GM12878 (cell line): ENCODE data around the gene AKR1A1. TPM values are rescaled to one million over a fixed set of nuclear protein-coding genes. Genes with fewer than 3 reads are reported as not detected.

Experiments used
- ATAC-seq: fragments of 200-7000 bp; cut with Tn5 transposase; 3 replicates; pipeline ENCODE4 v1.9.1; 2020; ENCODE audit warnings: mild to moderate bottlenecking, moderate library complexity
- BruUV-seq: library from RNA; stranded (reverse); fragments of 400-500 nt; replicated peaks from 2 replicates; lab custom pipeline; 2021; lab: Mats Ljungman, UMichigan
- CTCF ChIA-PET: fragments of 300-600 bp; sonication (Branson Sonifier 250); formaldehyde crosslinking; extraction: SDS; loops from one replicate; lab custom pipeline; 2021; ENCODE audit warnings: inconsistent platforms; lab: Yijun Ruan, JAX
- POLR2A ChIA-PET: fragments of 350-600 bp; formaldehyde crosslinking; extraction: SDS; loops from one replicate; lab custom pipeline; 2021; ENCODE audit warnings: inconsistent platforms; lab: Charles Lee
- RAD21 ChIA-PET: fragments of 300-600 bp; sonication (Branson Sonifier 250); formaldehyde crosslinking; loops from one replicate; lab custom pipeline; 2023; ENCODE audit warnings: antibody characterized with exemption; ENCODE audit not compliant: unreplicated experiment; lab: Charles Lee
- SMC1A ChIA-PET: fragments of 300-600 bp; sonication (Branson Sonifier 250); formaldehyde crosslinking; loops from one replicate; lab custom pipeline; 2023; ENCODE audit not compliant: unreplicated experiment, uncharacterized antibody; lab: Charles Lee
- DNase-seq: peaks from one replicate; pipeline ENCODE4 v3.0.0-alpha.2; 2011; ENCODE audit warnings: low read depth, low spot score
- FAIRE-seq: peaks from 3 replicates; lab custom pipeline; 2011; peaks lifted over from hg19 to GRCh38; lab: Jason Lieb, UNC
- H2AFZ ChIP-seq: 2 replicates; pipeline ENCODE4 v1.6.0; 2011; ENCODE audit warnings: low read depth, low read length, control low read depth; ENCODE audit not compliant: control insufficient read depth
- H3K27ac ChIP-seq: 2 replicates; pipeline ENCODE4 v1.5.1; 2011; ENCODE audit warnings: control low read depth; ENCODE audit not compliant: control insufficient read depth, insufficient read depth
- H3K27me3 ChIP-seq, 2 experiments: replicated peaks in 1 of 2; 2 replicates each; pipeline versions ENCODE4 v1.6.0 to v1.6.1; 2011; ENCODE audit warnings: low read length in 1 of 2; ENCODE audit not compliant: control insufficient read depth in 2 of 2, insufficient read depth in 2 of 2
- H3K36me3 ChIP-seq, 2 experiments: 2 replicates each; pipeline ENCODE4 v1.5.1; 2011; ENCODE audit warnings: low read length in 1 of 2; ENCODE audit not compliant: control insufficient read depth in 2 of 2, insufficient read depth in 2 of 2
- H3K4me1 ChIP-seq: 2 replicates; pipeline ENCODE4 v1.6.1; 2011; ENCODE audit warnings: mild to moderate bottlenecking, low read length, moderate library complexity, mixed read lengths; ENCODE audit not compliant: control insufficient read depth, insufficient read depth
- H3K4me2 ChIP-seq: 2 replicates; pipeline ENCODE4 v1.6.0; 2011; ENCODE audit warnings: control low read depth; ENCODE audit not compliant: control insufficient read depth, insufficient read depth
- H3K4me3 ChIP-seq: fragments of 200-600 bp; sonication (generic); 2 replicates; pipeline ENCODE4 v1.5.1; 2016
- H3K79me2 ChIP-seq: 2 replicates; pipeline ENCODE4 v1.6.0; 2011; ENCODE audit warnings: low read length; ENCODE audit not compliant: control insufficient read depth, insufficient read depth
- H3K9ac ChIP-seq: 2 replicates; pipeline ENCODE4 v1.8.0; 2011; ENCODE audit warnings: low read length, control low read depth, mixed read lengths; ENCODE audit not compliant: control insufficient read depth, insufficient read depth
- H3K9me3 ChIP-seq: replicated peaks from 3 replicates; pipeline ENCODE4 v1.5.1; 2011; ENCODE audit warnings: mild to moderate bottlenecking, low read length; ENCODE audit not compliant: control insufficient read depth, insufficient read depth
- H4K20me1 ChIP-seq: 2 replicates; pipeline ENCODE4 v1.6.0; 2011; ENCODE audit not compliant: control insufficient read depth, insufficient read depth
- CTCF ChIP-seq, 3 experiments: IDR thresholded peaks in 2 of 3; conservative IDR thresholded peaks in 1 of 3; 2 replicates each; pipeline ENCODE4 v1.5.1; 2011; ENCODE audit warnings: low read depth in 3 of 3, low read length in 3 of 3, mild to moderate bottlenecking in 3 of 3, control low read depth in 2 of 3, moderate library complexity in 2 of 3, inconsistent platforms in 1 of 3, mixed read lengths in 1 of 3; ENCODE audit not compliant: control insufficient read depth in 2 of 3, insufficient read depth in 1 of 3; ENCODE audit errors: extremely low read depth in 1 of 3
- DPF2 ChIP-seq: fragments of 450-650 bp; IDR thresholded peaks from 2 replicates; pipeline ENCODE4 v1.6.1; 2017; ENCODE audit warnings: mild to moderate bottlenecking
- E4F1 ChIP-seq: fragments of 450-650 bp; IDR thresholded peaks from 2 replicates; pipeline ENCODE4 v1.6.1; 2018; ENCODE audit warnings: borderline replicate concordance, mild to moderate bottlenecking; ENCODE audit not compliant: partially characterized antibody
- POLR2A ChIP-seq: IDR thresholded peaks from 2 replicates; pipeline ENCODE4 v1.6.1; 2011; ENCODE audit warnings: low read depth, mild to moderate bottlenecking, low read length
- POLR2AphosphoS2 ChIP-seq: IDR thresholded peaks from 2 replicates; pipeline ENCODE4 v1.6.1; 2011; ENCODE audit warnings: low read depth, mild to moderate bottlenecking, low read length, improper control_type of control experiment, moderate library complexity
- TCF7 ChIP-seq: IDR thresholded peaks from 2 replicates; pipeline ENCODE4 v1.6.1; 2014; ENCODE audit warnings: antibody characterized with exemption, borderline replicate concordance
- WGBS: methylation state at CpG from one replicate; pipeline ENCODE4 v1.1.6; 2016; ENCODE audit warnings: low lambda C conversion rate; ENCODE audit not compliant: insufficient replicate concordance, insufficient coverage; ENCODE audit errors: missing lambda C conversion rate; 5-methylcytosine and 5-hydroxymethylcytosine counted together
- in situ Hi-C: fragments of 300-500 bp; cut with MboI; formaldehyde crosslinking; loops from 9 replicates; pipeline ENCODE4 v1.14.3; 2018; ENCODE audit warnings: mixed read lengths
- intact Hi-C: fragments of 100-400 bp; cut with micrococcal nuclease; formaldehyde crosslinking; loops from one replicate; pipeline ENCODE4 v1.14.2; 2022; ENCODE audit not compliant: unreplicated experiment
- polyA plus RNA-seq, 11 experiments: library from polyadenylated mRNA; depleted of rRNA in 4 of 11; unstranded in 6 of 11; stranded (reverse) in 5 of 11; fragments of >200 nt; fragmentation: Nextera tagmentation in 4 of 11; fragmentation: Illumina TruSeq in 1 of 11; extraction: Ambion mirVana in 4 of 11; extraction: Trizol in 1 of 11; gene quantifications; 1 replicate in 1 of 11; 2 replicates in 10 of 11; pipeline versions ENCODE4 v1.2.1 to v1.2.3, GENCODE V29; 2011 to 2016; ENCODE audit warnings: inconsistent platforms in 2 of 11, missing spikeins in 2 of 11, low read depth in 1 of 11
- total RNA-seq, 4 experiments: library from RNA; depleted of rRNA in 3 of 4; stranded (reverse); fragments of >200 nt in 3 of 4; fragmentation: Illumina TruSeq in 1 of 4; extraction: Trizol in 1 of 4; gene quantifications; 2 replicates each; pipeline versions ENCODE4 v1.2.1 to v1.2.3, GENCODE V29; 2013 to 2021
- TF ChIP-seq, protein P1 (sequence below): fragments of 150-350 bp; IDR thresholded peaks from 2 replicates; pipeline ENCODE4 v1.6.1; 2016; ENCODE audit warnings: low read depth, low read length

AKR1A1 gene
- total and polyA plus RNA-seq, 10 of the 15 experiments (the other 5 are each of a cell fraction or from before 2014, with no cell fraction given), result 187 to 335 (median 241) TPM

GRCh38 chr1:45508295-45509151, 42.1 kb upstream of the AKR1A1 start:
- Histone ChIP-seq H3K27ac (no peak overlapping the region), H3K4me1 (peaks cover 5% of the 10 kb centered on the region), H4K20me1 (0 out of 2 replicates have a peak, but pooled peaks cover 2% of the 10 kb centered on the region), H3K4me2 (no peak overlapping the region), H3K79me2 (peaks cover 3% of the 10 kb centered on the region), H2AFZ (no peak overlapping the region), H3K9me3 (no peaks in the 10 kb centered on the region), H3K4me3 (no peak overlapping the region), H3K36me3 (peaks cover 10 to 26% of the 10 kb centered on the region in 2 experiments), H3K27me3 (no peaks in the 10 kb centered on the region), H3K9ac (no peak overlapping the region)
- intact Hi-C loops (no loop called here), in situ Hi-C loops (loop anchor here (5.0 kb wide), 1 partner anchor 59 kb away; no protein-coding TSS in a partner anchor)
- peak; percentile 39 for ATAC-seq
- SMC1A ChIA-PET, result interaction anchor here (5.6 kb wide), 1 partner anchor 60 kb away, joined by 114 read pairs; no protein-coding TSS in a partner anchor
- CTCF ChIA-PET, result interaction anchor here (1.0 to 3.5 kb wide), 2 partner anchors 48 to 61 kb away, joined by 3 to 16 read pairs; no protein-coding TSS in a partner anchor
- RAD21 ChIA-PET, result no interaction called here
- WGBS, result 90% methylated on average over 15 of the region's 15 CpGs
- POLR2A ChIA-PET, result interaction anchor here (0.6 to 1.3 kb wide), 2 partner anchors 9 to 13 kb away, joined by 3 read pairs; partner anchors contain the start of genes CCDC163, MMACHC and PRDX1
- FAIRE-seq, result no peak
- BruUV-seq, result no TSS peak
- TF ChIP-seq DPF2 (no peak), TCF7 (no peak), POLR2A (peak; percentile 66), CTCF (IDR thresholded peaks at IDR 0.05 in 2 of 3, conservative IDR thresholded peaks at IDR 0.05 in 1 of 3; ENCODE audit: control insufficient read depth in 2 of 3, extremely low read depth in 1 of 3, insufficient read depth in 1 of 3, low read depth in 3 of 3, low read length in 3 of 3) (0 out of 6 replicates have a peak, but pooled peaks of 1 of the 3 experiments have one; percentile 26), POLR2AphosphoS2 (0 out of 2 replicates have a peak, but pooled peaks have one; percentile 23), E4F1 (no peak)
- TF ChIP-seq, protein P1, sequence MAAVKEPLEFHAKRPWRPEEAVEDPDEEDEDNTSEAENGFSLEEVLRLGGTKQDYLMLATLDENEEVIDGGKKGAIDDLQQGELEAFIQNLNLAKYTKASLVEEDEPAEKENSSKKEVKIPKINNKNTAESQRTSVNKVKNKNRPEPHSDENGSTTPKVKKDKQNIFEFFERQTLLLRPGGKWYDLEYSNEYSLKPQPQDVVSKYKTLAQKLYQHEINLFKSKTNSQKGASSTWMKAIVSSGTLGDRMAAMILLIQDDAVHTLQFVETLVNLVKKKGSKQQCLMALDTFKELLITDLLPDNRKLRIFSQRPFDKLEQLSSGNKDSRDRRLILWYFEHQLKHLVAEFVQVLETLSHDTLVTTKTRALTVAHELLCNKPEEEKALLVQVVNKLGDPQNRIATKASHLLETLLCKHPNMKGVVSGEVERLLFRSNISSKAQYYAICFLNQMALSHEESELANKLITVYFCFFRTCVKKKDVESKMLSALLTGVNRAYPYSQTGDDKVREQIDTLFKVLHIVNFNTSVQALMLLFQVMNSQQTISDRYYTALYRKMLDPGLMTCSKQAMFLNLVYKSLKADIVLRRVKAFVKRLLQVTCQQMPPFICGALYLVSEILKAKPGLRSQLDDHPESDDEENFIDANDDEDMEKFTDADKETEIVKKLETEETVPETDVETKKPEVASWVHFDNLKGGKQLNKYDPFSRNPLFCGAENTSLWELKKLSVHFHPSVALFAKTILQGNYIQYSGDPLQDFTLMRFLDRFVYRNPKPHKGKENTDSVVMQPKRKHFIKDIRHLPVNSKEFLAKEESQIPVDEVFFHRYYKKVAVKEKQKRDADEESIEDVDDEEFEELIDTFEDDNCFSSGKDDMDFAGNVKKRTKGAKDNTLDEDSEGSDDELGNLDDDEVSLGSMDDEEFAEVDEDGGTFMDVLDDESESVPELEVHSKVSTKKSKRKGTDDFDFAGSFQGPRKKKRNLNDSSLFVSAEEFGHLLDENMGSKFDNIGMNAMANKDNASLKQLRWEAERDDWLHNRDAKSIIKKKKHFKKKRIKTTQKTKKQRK, result no peak
- no peak for DNase-seq
